OCI-LY3 (cell line): ENCODE measurements around the gene OTOS.
A peak's percentile ranks its signal among the peaks of the same experiment; 100 is the strongest.

Source experiments
- H2AFZ ChIP-seq: fragments of 200-600, 300-600 bp; shearing (Covaris generic); 2 replicates; pipeline ENCODE4 v1.6.0; 2014; ENCODE audit warnings: antibody characterized with exemption, low read depth, low read length
- H3K27ac ChIP-seq: fragments of 200-600, 300-600 bp; sonication (generic); 2 replicates; pipeline ENCODE4 v1.5.1; 2014; ENCODE audit warnings: mild to moderate bottlenecking, low read length, moderate library complexity, mixed read lengths
- H3K27me3 ChIP-seq: fragments of 200-600, 300-600 bp; sonication (generic); 2 replicates; pipeline ENCODE4 v1.6.1; 2014; ENCODE audit warnings: low read depth, low read length, mixed read lengths
- H3K36me3 ChIP-seq: fragments of 200-600, 300-600 bp; sonication (generic); replicated peaks from 2 replicates; pipeline ENCODE3; 2014; ENCODE audit warnings: low read depth, low read length, mixed read lengths
- H3K4me1 ChIP-seq: fragments of 300-600, 200-600 bp; sonication (generic); 2 replicates; pipeline ENCODE4 v1.6.1; 2014; ENCODE audit warnings: low read length, mixed read lengths
- H3K4me2 ChIP-seq: fragments of 200-600, 300-600 bp; sonication (generic); 2 replicates; pipeline ENCODE4 v1.6.1; 2014; ENCODE audit warnings: low read length, mixed read lengths
- H3K4me3 ChIP-seq: fragments of 300-600, 200-600 bp; sonication (generic); 2 replicates; pipeline ENCODE4 v1.5.1; 2014; ENCODE audit warnings: antibody characterized with exemption, mild to moderate bottlenecking, low read length, moderate library complexity
- H3K79me2 ChIP-seq: fragments of 300-600, 200-600 bp; shearing (Covaris generic); 2 replicates; pipeline ENCODE4 v1.6.1; 2014; ENCODE audit warnings: mild to moderate bottlenecking, low read length, mixed read lengths
- H3K9ac ChIP-seq: fragments of 300-600, 200-600 bp; shearing (Covaris generic); 2 replicates; pipeline ENCODE4 v1.6.0; 2014; ENCODE audit warnings: mild to moderate bottlenecking, low read length, moderate library complexity
- H3K9me3 ChIP-seq: fragments of 200-600, 300-600 bp; shearing (Covaris generic); 2 replicates; pipeline ENCODE4 v1.6.1; 2014; ENCODE audit warnings: low read length, mixed read lengths; ENCODE audit not compliant: insufficient read depth
- H4K20me1 ChIP-seq: fragments of 200-600, 300-600 bp; sonication (generic); 2 replicates; pipeline ENCODE4 v1.6.1; 2016; ENCODE audit warnings: low read length, mixed read lengths; ENCODE audit not compliant: insufficient read depth
- CTCF ChIP-seq: fragments of 200-600, 300-600 bp; sonication (generic); IDR thresholded peaks from 2 replicates; pipeline ENCODE4 v1.5.1; 2014; ENCODE audit warnings: antibody characterized with exemption, low read length, low read depth
- EZH2phosphoT487 ChIP-seq: fragments of 200-600 bp; shearing (Covaris generic); IDR thresholded peaks from 2 replicates; pipeline ENCODE4 v1.6.1; 2018; ENCODE audit warnings: antibody characterized with exemption, mixed run types, low read depth

Gene OTOS

GRCh38 chr2:240125742-240126141, 14.7 kb downstream of the OTOS start:
- H3K4me3 ChIP-seq, result no peak overlapping the region
- H3K27ac ChIP-seq, result no peak overlapping the region
- H3K9ac ChIP-seq, result no peak overlapping the region
- H3K36me3 ChIP-seq, result no peaks in the 10 kb centered on the region
- no peak for TF ChIP-seq EZH2phosphoT487
- no peak for TF ChIP-seq CTCF
- H3K4me2 ChIP-seq, result no peak overlapping the region
- no peaks in the 10 kb centered on the region for H3K79me2 ChIP-seq
- peaks cover 10% of the 10 kb centered on the region for H3K4me1 ChIP-seq
- H3K9me3 ChIP-seq, result no peaks in the 10 kb centered on the region
- no peaks in the 10 kb centered on the region for H3K27me3 ChIP-seq
- no peak overlapping the region for H2AFZ ChIP-seq
- H4K20me1 ChIP-seq, result no peaks in the 10 kb centered on the region

- H4K20me1 ChIP-seq, result no peaks in the 10 kb centered on the region
- no peak overlapping the region for H3K4me2 ChIP-seq
- no peak overlapping the region for H2AFZ ChIP-seq
- no peaks in the 10 kb centered on the region for H3K27me3 ChIP-seq
- H3K9me3 ChIP-seq, result no peaks in the 10 kb centered on the region
- no peak overlapping the region for H3K27ac ChIP-seq
- H3K4me3 ChIP-seq, result no peak overlapping the region
- no peak for TF ChIP-seq CTCF
- no peak for TF ChIP-seq EZH2phosphoT487
- no peak overlapping the region for H3K9ac ChIP-seq
- H3K36me3 ChIP-seq, result no peaks in the 10 kb centered on the region
- peaks cover 10% of the 10 kb centered on the region for H3K4me1 ChIP-seq
- H3K79me2 ChIP-seq, result no peaks in the 10 kb centered on the region
Observed at GRCh38 chr2:240124651-240125030, 15.8 kb downstream of the OTOS start.

GRCh38 chr2:240123821-240124650, 16.4 kb downstream of the OTOS start:
- Histone ChIP-seq H3K36me3 (no peaks in the 10 kb centered on the region), H3K9me3 (no peaks in the 10 kb centered on the region), H2AFZ (no peak overlapping the region), H3K27ac (no peak overlapping the region), H3K9ac (no peak overlapping the region), H3K4me1 (peaks cover 10% of the 10 kb centered on the region), H3K79me2 (no peaks in the 10 kb centered on the region), H3K27me3 (no peaks in the 10 kb centered on the region), H3K4me2 (no peak overlapping the region), H3K4me3 (no peak overlapping the region), H4K20me1 (no peaks in the 10 kb centered on the region)
- TF ChIP-seq CTCF, result no peak
- no peak for TF ChIP-seq EZH2phosphoT487

GRCh38 chr2:240121675-240122074, 18.8 kb downstream of the OTOS start:
- no peaks in the 10 kb centered on the region for H4K20me1 ChIP-seq
- H3K27me3 ChIP-seq, result no peaks in the 10 kb centered on the region
- no peaks in the 10 kb centered on the region for H3K79me2 ChIP-seq
- H3K36me3 ChIP-seq, result no peaks in the 10 kb centered on the region
- peaks cover 10% of the 10 kb centered on the region for H3K4me1 ChIP-seq
- no peak overlapping the region for H3K9ac ChIP-seq
- H2AFZ ChIP-seq, result no peak overlapping the region
- H3K27ac ChIP-seq, result no peak overlapping the region
- no peak overlapping the region for H3K4me3 ChIP-seq
- H3K4me2 ChIP-seq, result 0 out of 2 replicates have a peak overlapping the region, but pooled peaks have one; percentile 30
- H3K9me3 ChIP-seq, result no peaks in the 10 kb centered on the region
- no peak for TF ChIP-seq EZH2phosphoT487
- no peak for TF ChIP-seq CTCF
